Measurements from ENCODE around the gene CTNNA1.

Gene CTNNA1

GRCh38 chr5:138967791-138968448, 214.7 kb downstream of the CTNNA1 start:
- DNase-seq (ENCODE audit: low read depth): no peak

- DNase-seq (ENCODE audit: low read depth): no peak
Measured at GRCh38 chr5:138968601-138969000, 215.4 kb downstream of the CTNNA1 start.

- no peak for DNase-seq (ENCODE audit: low read depth)
Measured at GRCh38 chr5:138969323-138970002, 216.2 kb downstream of the CTNNA1 start.

GRCh38 chr5:138972230-138972629, 219.0 kb downstream of the CTNNA1 start:
- DNase-seq (ENCODE audit: low read depth): no peak

DNA sequence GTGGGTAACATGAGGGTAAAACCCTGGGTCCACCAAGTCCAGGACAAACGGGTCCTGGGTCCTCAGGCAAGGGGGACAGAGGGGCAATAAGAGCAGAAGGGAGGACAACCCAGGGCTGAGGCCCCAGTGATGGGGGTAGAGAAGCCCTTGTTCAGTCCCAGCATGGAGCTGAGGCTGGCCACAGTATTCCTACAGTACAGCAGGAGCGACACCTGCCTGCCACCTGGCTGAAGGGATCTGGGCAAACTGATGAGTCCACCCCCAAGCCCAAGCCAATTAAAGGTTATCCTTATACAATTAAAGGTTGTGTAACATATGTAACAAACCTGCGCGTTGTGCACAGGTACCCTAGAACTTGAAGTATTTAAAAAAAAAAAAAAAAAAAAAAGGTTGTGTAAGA, 219.6 kb downstream of the CTNNA1 start:
- DNase-seq (ENCODE audit: low read depth): no peak

DNA sequence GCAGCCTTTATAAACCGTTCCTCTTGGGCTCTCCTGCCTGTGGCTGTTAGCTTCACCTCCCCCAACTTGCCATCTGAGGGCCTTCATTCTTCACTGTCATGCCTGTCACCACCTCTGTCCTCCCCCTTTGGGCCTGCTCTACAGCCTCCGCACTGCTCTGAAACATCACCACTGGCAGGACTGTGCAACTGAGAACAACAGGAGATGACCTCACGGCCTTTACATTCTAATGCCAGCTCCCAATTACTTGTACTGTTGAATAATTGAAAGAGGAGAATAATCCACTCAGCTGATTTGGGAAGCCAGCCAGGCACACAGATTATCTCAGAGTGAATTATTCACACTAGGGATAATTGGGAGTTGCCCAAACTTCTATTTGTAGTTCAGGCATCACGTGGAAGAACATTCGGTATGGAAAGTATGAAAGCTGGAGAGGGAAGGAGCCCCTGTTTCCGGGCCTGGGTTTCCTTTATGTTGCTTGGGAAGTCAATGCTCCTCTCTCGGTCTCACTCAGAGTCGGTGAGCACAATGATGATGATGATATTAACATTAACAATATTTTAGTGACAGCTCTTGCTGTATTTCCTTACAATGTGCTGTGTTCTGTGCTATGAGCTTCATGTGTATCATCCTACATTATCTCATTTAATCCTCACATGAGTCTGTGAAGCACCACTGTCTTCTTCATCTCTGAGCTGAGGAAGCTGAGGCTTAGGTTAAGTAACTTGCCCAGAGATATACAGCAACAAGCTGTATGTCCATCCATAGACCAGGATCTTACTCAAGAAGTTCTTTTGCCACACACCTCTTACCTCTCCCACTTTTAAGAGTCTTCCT, 221.2 kb downstream of the CTNNA1 start:
- DNase-seq (ENCODE audit: low read depth): no peak

- no peak for DNase-seq (ENCODE audit: low read depth)
Measured at GRCh38 chr5:138975098-138975847, 222.0 kb downstream of the CTNNA1 start.

DNA sequence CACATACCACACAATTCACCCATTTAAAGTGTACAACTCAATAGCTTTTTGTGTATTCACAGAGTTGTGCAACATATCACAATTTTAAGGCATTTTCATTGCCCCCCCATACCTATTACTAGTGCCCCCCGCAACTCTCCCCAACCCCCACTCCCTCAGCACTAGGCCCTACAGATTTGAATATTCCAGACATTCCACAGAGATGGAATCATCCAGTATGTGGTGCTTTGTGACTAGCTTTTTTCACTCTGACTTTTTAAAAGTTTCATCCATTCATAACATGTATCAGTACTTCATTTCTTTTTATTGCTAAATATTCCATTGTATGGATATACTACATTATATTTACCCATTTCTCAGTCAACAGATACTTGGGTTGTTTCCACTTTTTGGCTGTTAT, 224.9 kb downstream of the CTNNA1 start:
- DNase-seq (ENCODE audit: low read depth): no peak

GRCh38 chr5:138978581-138978980, 225.4 kb downstream of the CTNNA1 start:
- no peak for DNase-seq (ENCODE audit: low read depth)

DNA sequence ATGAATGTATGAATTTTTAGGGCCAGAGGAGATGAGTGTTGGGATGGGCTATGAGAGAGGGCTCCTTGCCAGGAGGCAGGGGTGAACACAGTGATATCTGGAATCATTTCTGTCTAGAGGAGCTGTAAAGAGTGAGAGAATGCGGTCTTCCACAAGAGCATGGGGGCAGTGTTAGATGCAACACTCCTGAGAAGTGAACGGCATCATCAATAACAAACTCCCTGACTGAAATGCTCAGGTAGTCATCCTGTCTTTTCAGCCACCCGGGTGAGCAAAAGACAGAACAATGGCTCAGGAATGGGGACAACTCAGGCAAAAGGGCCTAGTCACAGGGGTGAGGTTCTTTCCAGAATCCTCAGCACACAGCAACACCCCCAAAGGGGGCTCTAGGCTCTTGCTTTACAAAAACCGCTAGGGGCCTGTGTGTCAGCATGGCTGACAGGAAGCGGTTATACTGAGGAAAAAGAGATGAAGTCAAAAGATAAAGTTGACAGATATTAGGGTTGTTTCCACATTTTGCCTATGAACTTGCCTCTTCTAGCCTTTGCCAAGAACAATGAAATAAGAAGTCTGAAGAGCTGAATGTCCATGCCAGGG, 226.6 kb downstream of the CTNNA1 start:
- no peak for DNase-seq (ENCODE audit: low read depth)

GRCh38 chr5:138980441-138980840, 227.2 kb downstream of the CTNNA1 start:
- DNase-seq (ENCODE audit: low read depth): no peak

DNA sequence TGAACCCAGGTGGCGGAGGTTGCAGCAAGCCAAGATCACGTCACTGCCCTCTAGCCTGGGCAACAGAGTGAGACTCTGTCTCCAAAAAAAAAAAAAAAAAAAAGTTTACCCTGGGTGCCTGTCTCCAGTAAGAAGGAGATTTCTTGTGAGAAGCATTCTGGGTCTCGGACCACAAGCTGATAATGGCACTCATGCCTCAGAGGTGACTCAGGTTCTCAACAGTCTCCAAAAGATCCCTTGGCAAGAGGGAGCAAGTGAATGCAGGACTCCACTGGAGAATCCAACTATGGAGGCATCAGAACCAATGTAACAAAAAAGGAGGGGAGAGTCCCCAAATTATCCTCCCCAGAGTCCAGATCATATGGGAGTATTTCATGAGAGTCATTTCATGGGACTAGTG, 227.9 kb downstream of the CTNNA1 start:
- no peak for DNase-seq (ENCODE audit: low read depth)

GRCh38 chr5:138981586-138981985, 228.4 kb downstream of the CTNNA1 start:
- DNase-seq (ENCODE audit: low read depth): no peak

DNA sequence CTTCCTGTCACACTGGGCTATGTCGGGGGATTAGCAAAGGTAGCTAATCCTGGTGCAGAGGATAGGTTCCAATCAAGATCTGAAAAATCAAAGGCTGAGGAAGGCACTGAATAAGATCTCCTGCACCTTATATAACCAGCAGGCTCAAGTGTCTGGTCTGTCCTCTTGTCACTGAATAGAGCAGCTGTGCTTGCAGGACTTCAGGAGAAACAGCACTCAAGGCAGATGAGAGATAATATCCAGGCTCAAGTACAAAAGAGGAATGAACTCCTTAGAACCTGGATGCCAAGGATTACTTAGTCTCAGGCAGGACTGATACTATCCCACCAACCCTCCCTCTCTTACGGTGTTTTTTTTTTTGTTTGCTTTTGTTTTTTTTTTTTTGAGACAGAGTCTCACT, 230.8 kb downstream of the CTNNA1 start:
- DNase-seq (ENCODE audit: low read depth): no peak

Measured in stimulated activated CD8-positive, alpha-beta memory T cell treated with anti-CD3 and anti-CD28 coated beads, Interleukin-7, amount 100 ng/mL, for 24 hours (primary cell).